ENCODE results near the gene CHD5.

The CHD5 gene

GRCh38 chr1:6198646-6199297 lies 18.7 kb upstream of the CHD5 start:
- peak overlapping the region; percentile 92 for H3K9ac ChIP-seq (ENCODE audit: low read depth, low read length, poor library complexity, severe bottlenecking)
- H3K4me1 ChIP-seq (ENCODE audit: insufficient read depth, low read length, poor library complexity, severe bottlenecking), result peaks cover 39% of the 10 kb centered on the region
- H3K4me3 ChIP-seq (ENCODE audit: low read length, poor library complexity, severe bottlenecking), result peak overlapping the region; percentile 87
- H4K20me1 ChIP-seq (ENCODE audit: insufficient read depth, low read length, poor library complexity, severe bottlenecking), result peaks cover 46% of the 10 kb centered on the region
- TF ChIP-seq CTCF (conservative IDR thresholded peaks at IDR 0.05; ENCODE audit: low read length) (no peak), EZH2phosphoT487 (IDR thresholded peaks at IDR 0.05; ENCODE audit: borderline replicate concordance) (no peak)
- H3K27me3 ChIP-seq (ENCODE audit: insufficient read depth, low read length, poor library complexity, severe bottlenecking), result peaks cover 24% of the 10 kb centered on the region
- peaks cover 21% of the 10 kb centered on the region; the same call in 1 of the 2 replicates for H3K36me3 ChIP-seq (ENCODE audit: insufficient read depth, low read length)
- peak overlapping the region; percentile 78 for H3K4me2 ChIP-seq (ENCODE audit: low read depth, low read length, poor library complexity, severe bottlenecking)
- no peaks in the 10 kb centered on the region for H3K9me2 ChIP-seq (replicated peaks; ENCODE audit: low read depth, low read length)
- H2AFZ ChIP-seq (ENCODE audit: low read length), result peak overlapping the region; percentile 36; the same call in 1 of the 2 replicates
- no peaks in the 10 kb centered on the region for H3K9me3 ChIP-seq (ENCODE audit: insufficient read depth, low read depth, low read length)
- no peaks in the 10 kb centered on the region for H3F3A ChIP-seq (ENCODE audit: low read depth)
- H3K79me2 ChIP-seq (ENCODE audit: insufficient read depth, low read length), result peaks cover 51% of the 10 kb centered on the region

DNA sequence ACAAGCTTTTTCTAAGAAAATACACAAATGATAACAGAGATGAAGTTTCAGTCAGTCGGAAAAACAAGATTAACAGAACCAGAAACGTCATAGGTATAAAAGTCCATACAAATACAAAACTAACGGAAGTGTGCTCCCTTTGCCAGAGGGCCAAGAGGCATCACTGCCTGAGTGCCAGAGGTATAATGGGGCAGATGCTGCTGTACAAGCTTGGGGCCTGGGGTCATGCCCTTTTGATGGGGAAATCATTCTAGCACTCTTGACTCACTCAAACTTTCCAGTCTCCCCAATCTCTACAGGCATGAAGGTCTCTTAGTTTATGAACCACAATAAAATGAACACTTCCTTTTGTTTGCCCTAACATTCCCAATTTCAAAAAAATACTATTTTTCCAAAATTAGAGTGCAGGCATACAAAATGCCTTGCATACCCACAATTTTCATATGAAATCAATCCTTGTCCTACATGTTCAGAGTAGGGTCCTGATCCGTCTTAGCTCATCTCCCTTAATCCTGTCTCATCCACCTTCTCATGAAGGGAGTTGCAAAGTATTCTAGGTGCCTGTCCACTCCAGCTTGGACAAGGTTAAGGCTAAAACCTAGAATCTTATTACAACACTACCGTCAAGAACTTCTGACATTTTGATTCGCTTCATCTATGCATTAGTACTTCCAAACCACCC lies 17.8 kb upstream of the CHD5 start:
- TF ChIP-seq EZH2phosphoT487 (IDR thresholded peaks at IDR 0.05; ENCODE audit: borderline replicate concordance), result no peak
- no peak for TF ChIP-seq CTCF (conservative IDR thresholded peaks at IDR 0.05; ENCODE audit: low read length)
- Histone ChIP-seq H3K9me3 (ENCODE audit: insufficient read depth, low read depth, low read length) (no peaks in the 10 kb centered on the region), H3K9ac (ENCODE audit: low read depth, low read length, poor library complexity, severe bottlenecking) (peak overlapping the region; percentile 92), H3K4me3 (ENCODE audit: low read length, poor library complexity, severe bottlenecking) (peak overlapping the region; percentile 87), H3K79me2 (ENCODE audit: insufficient read depth, low read length) (peaks cover 59% of the 10 kb centered on the region), H3K36me3 (ENCODE audit: insufficient read depth, low read length) (peaks cover 30% of the 10 kb centered on the region; the same call in 1 of the 2 replicates), H3K9me2 (replicated peaks; ENCODE audit: low read depth, low read length) (no peaks in the 10 kb centered on the region), H4K20me1 (ENCODE audit: insufficient read depth, low read length, poor library complexity, severe bottlenecking) (peaks cover 52% of the 10 kb centered on the region), H3F3A (ENCODE audit: low read depth) (no peaks in the 10 kb centered on the region), H3K4me1 (ENCODE audit: insufficient read depth, low read length, poor library complexity, severe bottlenecking) (peaks cover 39% of the 10 kb centered on the region), H2AFZ (ENCODE audit: low read length) (no peak overlapping the region), H3K4me2 (ENCODE audit: low read depth, low read length, poor library complexity, severe bottlenecking) (peak overlapping the region; percentile 78), H3K27me3 (ENCODE audit: insufficient read depth, low read length, poor library complexity, severe bottlenecking) (peaks cover 19% of the 10 kb centered on the region)

DNA sequence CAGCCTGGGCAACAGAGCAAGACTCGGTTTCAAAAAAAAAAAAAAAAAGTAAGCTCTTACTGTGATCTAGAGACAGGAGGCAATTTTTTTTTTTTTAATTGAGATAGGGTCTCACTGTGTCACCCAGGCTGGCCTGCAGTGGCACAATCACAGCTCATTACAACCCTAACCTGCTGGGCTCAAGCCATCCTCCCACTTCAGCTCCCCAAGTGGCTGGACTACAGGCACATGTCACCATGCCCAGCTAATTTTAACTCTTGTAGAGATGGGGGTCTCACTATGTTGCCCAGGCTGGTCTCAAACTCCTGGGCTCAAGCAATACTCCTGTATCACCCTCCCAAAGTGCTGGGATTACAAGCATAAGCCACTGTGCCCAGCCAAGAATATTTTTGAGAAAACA lies 11.8 kb upstream of the CHD5 start:
- Histone ChIP-seq H3K9me2 (replicated peaks; ENCODE audit: low read depth, low read length) (no peaks in the 10 kb centered on the region), H3K4me3 (ENCODE audit: low read length, poor library complexity, severe bottlenecking) (no peak overlapping the region), H3K9me3 (ENCODE audit: insufficient read depth, low read depth, low read length) (no peaks in the 10 kb centered on the region), H3K79me2 (ENCODE audit: insufficient read depth, low read length) (peaks cover 86% of the 10 kb centered on the region), H4K20me1 (ENCODE audit: insufficient read depth, low read length, poor library complexity, severe bottlenecking) (peaks cover 69% of the 10 kb centered on the region), H3K36me3 (ENCODE audit: insufficient read depth, low read length) (peaks cover 76% of the 10 kb centered on the region), H3K9ac (ENCODE audit: low read depth, low read length, poor library complexity, severe bottlenecking) (no peak overlapping the region), H3K4me2 (ENCODE audit: low read depth, low read length, poor library complexity, severe bottlenecking) (no peak overlapping the region), H3K27me3 (ENCODE audit: insufficient read depth, low read length, poor library complexity, severe bottlenecking) (no peaks in the 10 kb centered on the region), H2AFZ (ENCODE audit: low read length) (no peak overlapping the region), H3K4me1 (ENCODE audit: insufficient read depth, low read length, poor library complexity, severe bottlenecking) (peaks cover 10% of the 10 kb centered on the region), H3F3A (ENCODE audit: low read depth) (no peaks in the 10 kb centered on the region)
- TF ChIP-seq CTCF (conservative IDR thresholded peaks at IDR 0.05; ENCODE audit: low read length), result no peak
- TF ChIP-seq EZH2phosphoT487 (IDR thresholded peaks at IDR 0.05; ENCODE audit: borderline replicate concordance), result no peak

All from Loucy (cell line).